AG10803 (cell line): ENCODE data around the gene PCSK2.

Experiments used
- DNase-seq: peaks from one replicate; pipeline ENCODE4 v3.0.0; 2010; ENCODE audit warnings: low read depth
- H3K4me3 ChIP-seq: 2 replicates; pipeline ENCODE4 v1.5.1; 2011; ENCODE audit warnings: mild to moderate bottlenecking, low read length, control low read depth
- CTCF ChIP-seq: conservative IDR thresholded peaks from 2 replicates; pipeline ENCODE4 v1.5.1; 2011; ENCODE audit warnings: mild to moderate bottlenecking, low read length, control low read depth, inconsistent platforms

Gene PCSK2

GRCh38 chr20:17406051-17406590 lies 179.3 kb downstream of the PCSK2 start:
- TF ChIP-seq CTCF = no peak
- no peak overlapping the region for H3K4me3 ChIP-seq
- DNase-seq = no peak

DNA sequence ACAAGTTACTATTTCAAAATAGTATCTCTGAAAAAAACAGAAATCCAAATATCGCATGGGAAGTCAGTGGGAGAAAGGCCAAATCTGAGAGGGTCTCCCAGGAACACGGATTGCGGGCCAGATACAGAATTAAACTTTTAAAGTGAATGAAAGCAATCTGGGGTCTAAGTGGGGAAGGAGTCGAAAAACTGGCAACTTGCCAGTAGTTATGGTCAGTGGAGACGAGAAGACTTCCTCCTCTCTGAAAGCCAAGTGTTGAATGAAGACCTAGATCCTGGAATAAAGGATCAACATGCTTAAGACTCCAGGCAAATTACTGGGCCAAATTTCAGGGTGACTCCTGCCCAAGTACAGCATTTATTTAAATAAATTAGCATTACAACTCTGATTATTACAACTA lies 180.7 kb downstream of the PCSK2 start:
- no peak for DNase-seq
- H3K4me3 ChIP-seq = no peak overlapping the region
- no peak for TF ChIP-seq CTCF

DNA sequence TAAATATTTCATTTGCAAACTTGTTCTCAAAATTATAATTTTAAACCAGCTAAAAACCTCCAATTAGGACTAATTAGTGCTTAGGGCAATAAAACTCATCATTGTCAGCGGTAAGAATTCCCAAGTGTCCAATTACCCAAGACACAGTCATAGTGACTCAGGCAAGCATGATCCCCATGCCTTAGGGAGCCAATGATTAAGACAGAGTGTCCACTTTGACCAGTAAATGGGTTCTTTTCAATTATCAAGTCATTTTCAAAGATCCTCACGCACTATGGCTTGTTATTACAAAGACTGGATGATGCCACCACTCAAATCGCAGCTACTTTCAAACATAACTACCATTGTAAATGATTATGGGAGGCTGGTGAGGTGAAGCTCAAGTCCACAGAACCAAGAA lies 190.4 kb downstream of the PCSK2 start:
- DNase-seq = no peak
- no peak for TF ChIP-seq CTCF
- H3K4me3 ChIP-seq = no peak overlapping the region

DNA sequence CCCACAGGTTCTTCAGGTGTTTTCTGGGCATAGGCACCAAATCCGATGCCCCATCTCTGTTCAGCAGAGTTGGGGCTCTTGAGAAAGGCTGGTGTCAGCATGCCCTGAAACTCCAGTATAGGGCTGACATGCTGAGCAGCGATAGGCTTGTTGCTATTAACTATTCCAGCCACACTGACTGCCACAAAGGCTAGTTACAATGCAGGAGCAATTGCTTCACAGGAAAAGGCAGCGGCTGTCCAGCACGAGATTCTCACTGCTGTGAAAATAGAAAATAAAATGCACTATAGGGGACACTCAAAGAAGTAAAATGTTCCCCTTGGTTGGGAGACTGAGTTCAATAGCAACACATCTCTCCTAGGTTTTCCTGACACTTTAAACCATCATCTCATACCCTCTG lies 191.9 kb downstream of the PCSK2 start:
- TF ChIP-seq CTCF = no peak
- DNase-seq = no peak
- H3K4me3 ChIP-seq = no peak overlapping the region

DNA sequence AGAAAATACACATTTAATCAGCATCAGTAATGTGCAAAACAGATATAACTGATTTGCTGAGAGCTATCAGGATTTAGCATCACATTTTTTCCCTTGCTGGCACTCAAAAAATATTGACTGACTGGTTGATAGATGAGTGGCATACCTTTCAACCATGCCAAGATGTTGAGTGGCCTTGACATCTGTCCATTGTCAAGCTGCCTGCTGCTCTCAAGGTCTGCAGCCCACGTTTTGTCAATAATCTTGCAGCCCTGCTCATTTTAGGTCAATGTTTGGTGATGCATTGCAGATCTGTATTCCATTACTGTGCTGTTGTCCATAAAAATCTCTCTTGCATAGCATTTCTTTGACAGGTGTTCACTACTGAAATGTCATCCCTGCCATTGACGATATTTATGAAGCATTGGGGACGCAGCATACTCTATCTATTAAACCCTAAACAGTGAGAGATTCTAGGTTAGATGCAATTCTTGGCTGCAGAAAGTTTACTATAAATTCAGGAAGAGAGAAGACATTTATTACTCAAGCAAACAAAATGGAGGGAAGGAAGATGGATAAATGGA lies 192.7 kb downstream of the PCSK2 start:
- H3K4me3 ChIP-seq = no peak overlapping the region
- TF ChIP-seq CTCF = no peak
- DNase-seq = no peak

GRCh38 chr20:17421493-17421892 lies 194.7 kb downstream of the PCSK2 start:
- no peak overlapping the region for H3K4me3 ChIP-seq
- no peak for DNase-seq
- TF ChIP-seq CTCF = no peak

DNA sequence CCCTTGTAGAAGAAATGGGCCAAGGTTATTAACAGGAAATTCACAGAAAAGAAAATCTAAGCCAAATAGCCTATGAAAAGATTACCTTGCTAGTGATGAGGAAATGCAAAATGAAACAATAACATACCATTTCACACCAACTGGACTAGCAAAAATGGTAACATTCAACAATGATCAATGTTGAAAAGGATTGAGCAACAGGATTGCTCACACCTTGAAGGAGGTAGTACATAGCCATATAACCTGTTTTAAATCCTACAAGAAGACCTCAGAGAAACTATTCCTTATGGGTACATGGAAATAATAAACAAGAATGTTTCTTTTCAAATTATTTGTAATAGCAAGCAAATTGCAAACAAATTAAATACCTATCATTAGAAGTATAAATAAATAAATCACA lies 196.9 kb downstream of the PCSK2 start:
- TF ChIP-seq CTCF = no peak

More for the DNA sequence above, 196.9 kb downstream of the PCSK2 start:
- no peak overlapping the region for H3K4me3 ChIP-seq
- DNase-seq = no peak
